ENCODE measurements around the gene NRXN2. TPM values are rescaled to one million over a fixed set of nuclear protein-coding genes. Genes with fewer than 3 reads are reported as not detected.

NRXN2 gene
- total and polyA plus RNA-seq, 4 donors: 0.17 to 2.8 (median 1.4) TPM

DNA sequence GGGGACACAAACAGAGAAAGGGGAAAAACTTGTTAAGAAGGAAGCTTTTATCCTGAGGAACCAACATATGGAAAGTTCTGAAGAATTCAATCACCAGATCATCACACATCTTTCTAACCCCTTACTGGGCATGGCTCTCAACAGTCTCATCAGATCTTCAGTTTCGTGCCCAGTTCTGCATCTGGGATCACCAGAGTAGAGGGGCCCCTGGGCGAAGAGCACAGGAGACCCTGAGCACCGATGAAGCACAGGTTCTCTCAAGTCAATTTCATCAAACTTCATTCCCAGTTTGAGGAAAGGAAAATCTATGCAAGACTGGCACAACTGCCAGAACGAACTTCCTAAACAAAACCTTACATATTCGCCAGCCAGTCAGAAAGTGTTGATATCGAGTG, 45.3 kb upstream of the NRXN2 start:
- Histone ChIP-seq H3K27me3 (ENCODE audit: control insufficient read depth in 4 of 4, insufficient read depth in 4 of 4, low read length in 3 of 4) (no peaks in the 10 kb centered on the region), H3K27ac (ENCODE audit: low read depth in 1 of 2, low read length in 2 of 2) (no peak overlapping the region), H3K9me3 (ENCODE audit: control insufficient read depth in 4 of 4, low read length in 3 of 4) (no peaks in the 10 kb centered on the region), H3K4me1 (ENCODE audit: control insufficient read depth in 4 of 4, insufficient read depth in 4 of 4, low read length in 3 of 4) (peaks cover 0 to 13% (median 2%) of the 10 kb centered on the region in 4 donors), H3K9ac (ENCODE audit: low read depth in 1 of 2, low read length in 2 of 2) (no peak overlapping the region), H3K4me3 (ENCODE audit: low read depth in 1 of 3, low read length in 3 of 3) (no peak overlapping the region), H3K36me3 (ENCODE audit: control insufficient read depth in 4 of 4, insufficient read depth in 3 of 4, low read depth in 1 of 4, low read length in 3 of 4) (peaks cover 41 to 95% (median 76%) of the 10 kb centered on the region in 4 donors)
- no peak for TF ChIP-seq EGR1 (IDR thresholded peaks at IDR 0.05; ENCODE audit: low read depth in 2 of 2)
- TF ChIP-seq, protein P1, sequence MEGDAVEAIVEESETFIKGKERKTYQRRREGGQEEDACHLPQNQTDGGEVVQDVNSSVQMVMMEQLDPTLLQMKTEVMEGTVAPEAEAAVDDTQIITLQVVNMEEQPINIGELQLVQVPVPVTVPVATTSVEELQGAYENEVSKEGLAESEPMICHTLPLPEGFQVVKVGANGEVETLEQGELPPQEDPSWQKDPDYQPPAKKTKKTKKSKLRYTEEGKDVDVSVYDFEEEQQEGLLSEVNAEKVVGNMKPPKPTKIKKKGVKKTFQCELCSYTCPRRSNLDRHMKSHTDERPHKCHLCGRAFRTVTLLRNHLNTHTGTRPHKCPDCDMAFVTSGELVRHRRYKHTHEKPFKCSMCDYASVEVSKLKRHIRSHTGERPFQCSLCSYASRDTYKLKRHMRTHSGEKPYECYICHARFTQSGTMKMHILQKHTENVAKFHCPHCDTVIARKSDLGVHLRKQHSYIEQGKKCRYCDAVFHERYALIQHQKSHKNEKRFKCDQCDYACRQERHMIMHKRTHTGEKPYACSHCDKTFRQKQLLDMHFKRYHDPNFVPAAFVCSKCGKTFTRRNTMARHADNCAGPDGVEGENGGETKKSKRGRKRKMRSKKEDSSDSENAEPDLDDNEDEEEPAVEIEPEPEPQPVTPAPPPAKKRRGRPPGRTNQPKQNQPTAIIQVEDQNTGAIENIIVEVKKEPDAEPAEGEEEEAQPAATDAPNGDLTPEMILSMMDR (IDR thresholded peaks at IDR 0.05; ENCODE audit: low read depth, low read length, missing input control): no peak
- TF ChIP-seq FOXA2 (IDR thresholded peaks at IDR 0.05): no peak
- no peak for TF ChIP-seq JUND (IDR thresholded peaks at IDR 0.05)
- TF ChIP-seq FOXA1 (IDR thresholded peaks at IDR 0.05): no peak
- no peak for TF ChIP-seq GABPA (IDR thresholded peaks at IDR 0.05 in 1 of 2, conservative IDR thresholded peaks at IDR 0.05 in 1 of 2)
- TF ChIP-seq YY1 (IDR thresholded peaks at IDR 0.05): no peak
- TF ChIP-seq, protein P2, sequence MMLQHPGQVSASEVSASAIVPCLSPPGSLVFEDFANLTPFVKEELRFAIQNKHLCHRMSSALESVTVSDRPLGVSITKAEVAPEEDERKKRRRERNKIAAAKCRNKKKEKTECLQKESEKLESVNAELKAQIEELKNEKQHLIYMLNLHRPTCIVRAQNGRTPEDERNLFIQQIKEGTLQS (IDR thresholded peaks at IDR 0.05): no peak
- no peak for TF ChIP-seq TAF1 (conservative IDR thresholded peaks at IDR 0.05)
- WGBS: 94% methylated on average over 6 of the region's 6 CpGs
- DNase-seq (ENCODE audit: low spot score): no peak

DNA sequence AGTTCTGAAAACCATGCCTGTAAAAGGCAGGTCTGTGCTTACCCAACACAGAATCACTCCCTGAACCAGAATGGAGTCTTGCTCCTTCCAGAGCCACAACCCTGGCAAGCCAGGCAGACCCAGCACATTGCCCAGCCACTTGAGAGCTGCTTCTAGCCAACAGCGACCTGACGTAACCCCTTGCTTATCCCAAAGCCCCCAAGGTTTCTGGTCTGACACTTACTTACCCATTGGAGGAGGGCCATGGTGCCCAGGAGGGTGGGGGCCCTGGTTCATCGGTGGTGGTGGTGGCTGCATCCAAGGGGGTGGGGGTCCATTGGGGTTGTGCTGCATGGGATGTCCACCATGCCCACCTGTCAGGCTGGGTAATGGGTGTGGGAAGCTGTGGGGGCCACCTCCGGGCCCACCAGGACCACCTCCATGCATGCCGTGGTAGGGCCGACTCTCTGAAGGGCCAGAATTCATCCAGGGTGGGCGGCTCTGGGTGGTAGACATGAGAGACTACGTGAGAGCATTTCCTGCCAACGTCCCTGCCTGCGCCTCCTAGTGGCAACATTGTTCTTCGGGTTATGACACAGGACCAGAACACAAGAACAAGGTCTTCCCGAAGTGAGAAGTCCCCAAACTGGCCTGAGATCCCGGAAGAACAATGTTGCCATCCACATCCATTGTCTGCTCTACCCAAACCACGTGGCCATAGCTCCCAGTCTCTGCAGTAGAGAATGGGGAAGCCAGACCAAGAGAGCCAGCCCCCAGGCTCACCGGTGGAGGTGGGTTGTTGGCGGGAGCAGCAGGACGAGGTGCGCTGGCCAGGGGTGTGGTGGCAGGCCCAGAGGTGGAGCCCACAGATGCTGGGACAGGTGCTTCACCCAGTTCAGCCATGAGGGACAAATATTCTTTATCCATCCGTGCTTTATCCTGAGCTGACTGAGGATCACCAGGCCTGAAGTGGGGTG, 44.6 kb upstream of the NRXN2 start:
- no peak overlapping the region for H3K4me3 ChIP-seq (ENCODE audit: low read depth in 1 of 3, low read length in 3 of 3)
- peaks cover 37 to 92% (median 72%) of the 10 kb centered on the region in 4 donors for H3K36me3 ChIP-seq (ENCODE audit: control insufficient read depth in 4 of 4, insufficient read depth in 3 of 4, low read depth in 1 of 4, low read length in 3 of 4)
- peaks cover 0 to 12% (median under 1%) of the 10 kb centered on the region in 4 donors for H3K4me1 ChIP-seq (ENCODE audit: control insufficient read depth in 4 of 4, insufficient read depth in 4 of 4, low read length in 3 of 4)
- H3K9ac ChIP-seq (ENCODE audit: low read depth in 1 of 2, low read length in 2 of 2): no peak overlapping the region
- H3K27ac ChIP-seq (ENCODE audit: low read depth in 1 of 2, low read length in 2 of 2): no peak overlapping the region
- H3K9me3 ChIP-seq (ENCODE audit: control insufficient read depth in 4 of 4, low read length in 3 of 4): no peaks in the 10 kb centered on the region
- 62% methylated on average over 19 of the region's 19 CpGs for WGBS
- TF ChIP-seq, protein P1 (IDR thresholded peaks at IDR 0.05; ENCODE audit: low read depth, low read length, missing input control): peak; percentile 59
- TF ChIP-seq, protein P2 (IDR thresholded peaks at IDR 0.05): no peak
- TF ChIP-seq RAD21 (IDR thresholded peaks at IDR 0.05): peak; percentile 38 to 59
- H3K27me3 ChIP-seq (ENCODE audit: control insufficient read depth in 4 of 4, insufficient read depth in 4 of 4, low read length in 3 of 4): no peaks in the 10 kb centered on the region
- DNase-seq (ENCODE audit: low spot score): peak; percentile 82

DNA sequence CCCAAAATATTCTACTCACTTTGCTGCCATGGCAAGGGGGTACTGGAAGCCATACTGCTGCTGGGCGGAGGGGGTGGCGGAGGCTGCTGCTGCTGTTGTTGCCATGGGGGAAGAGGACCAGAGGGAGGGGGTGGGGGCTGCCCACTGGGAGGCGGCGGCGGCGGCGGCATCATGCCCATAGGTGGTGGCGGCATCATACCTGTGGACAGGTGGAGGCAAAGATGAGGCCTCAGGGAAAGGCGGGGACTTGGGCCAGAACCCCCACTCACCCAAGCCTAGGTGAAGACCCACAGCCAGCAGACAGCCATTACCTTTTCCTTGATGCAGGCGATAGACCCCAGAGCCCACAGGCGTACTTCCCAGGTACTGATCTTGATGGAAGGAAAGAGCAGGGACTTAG, 43.9 kb upstream of the NRXN2 start:
- Histone ChIP-seq H3K9me3 (ENCODE audit: control insufficient read depth in 4 of 4, low read length in 3 of 4) (no peaks in the 10 kb centered on the region), H3K27ac (ENCODE audit: low read depth in 1 of 2, low read length in 2 of 2) (no peak overlapping the region), H3K4me3 (ENCODE audit: low read depth in 1 of 3, low read length in 3 of 3) (no peak overlapping the region), H3K36me3 (ENCODE audit: control insufficient read depth in 4 of 4, insufficient read depth in 3 of 4, low read depth in 1 of 4, low read length in 3 of 4) (peaks cover 37 to 89% (median 70%) of the 10 kb centered on the region in 4 donors), H3K27me3 (ENCODE audit: control insufficient read depth in 4 of 4, insufficient read depth in 4 of 4, low read length in 3 of 4) (no peaks in the 10 kb centered on the region), H3K9ac (ENCODE audit: low read depth in 1 of 2, low read length in 2 of 2) (no peak overlapping the region), H3K4me1 (ENCODE audit: control insufficient read depth in 4 of 4, insufficient read depth in 4 of 4, low read length in 3 of 4) (peaks cover 0 to 9% (median 0%) of the 10 kb centered on the region in 4 donors)
- DNase-seq (ENCODE audit: low spot score): no peak
- WGBS: 98% methylated on average over 11 of the region's 11 CpGs
- TF ChIP-seq GABPA (IDR thresholded peaks at IDR 0.05 in 1 of 2, conservative IDR thresholded peaks at IDR 0.05 in 1 of 2) (no peak), FOXA1 (IDR thresholded peaks at IDR 0.05) (no peak), FOXA2 (IDR thresholded peaks at IDR 0.05) (no peak), NR2F2 (IDR thresholded peaks at IDR 0.05) (no peak), SP1 (IDR thresholded peaks at IDR 0.05) (no peak), TAF1 (conservative IDR thresholded peaks at IDR 0.05) (no peak), YY1 (IDR thresholded peaks at IDR 0.05) (no peak)
- TF ChIP-seq, protein P1 (IDR thresholded peaks at IDR 0.05; ENCODE audit: low read depth, low read length, missing input control): no peak
- TF ChIP-seq, protein P3, sequence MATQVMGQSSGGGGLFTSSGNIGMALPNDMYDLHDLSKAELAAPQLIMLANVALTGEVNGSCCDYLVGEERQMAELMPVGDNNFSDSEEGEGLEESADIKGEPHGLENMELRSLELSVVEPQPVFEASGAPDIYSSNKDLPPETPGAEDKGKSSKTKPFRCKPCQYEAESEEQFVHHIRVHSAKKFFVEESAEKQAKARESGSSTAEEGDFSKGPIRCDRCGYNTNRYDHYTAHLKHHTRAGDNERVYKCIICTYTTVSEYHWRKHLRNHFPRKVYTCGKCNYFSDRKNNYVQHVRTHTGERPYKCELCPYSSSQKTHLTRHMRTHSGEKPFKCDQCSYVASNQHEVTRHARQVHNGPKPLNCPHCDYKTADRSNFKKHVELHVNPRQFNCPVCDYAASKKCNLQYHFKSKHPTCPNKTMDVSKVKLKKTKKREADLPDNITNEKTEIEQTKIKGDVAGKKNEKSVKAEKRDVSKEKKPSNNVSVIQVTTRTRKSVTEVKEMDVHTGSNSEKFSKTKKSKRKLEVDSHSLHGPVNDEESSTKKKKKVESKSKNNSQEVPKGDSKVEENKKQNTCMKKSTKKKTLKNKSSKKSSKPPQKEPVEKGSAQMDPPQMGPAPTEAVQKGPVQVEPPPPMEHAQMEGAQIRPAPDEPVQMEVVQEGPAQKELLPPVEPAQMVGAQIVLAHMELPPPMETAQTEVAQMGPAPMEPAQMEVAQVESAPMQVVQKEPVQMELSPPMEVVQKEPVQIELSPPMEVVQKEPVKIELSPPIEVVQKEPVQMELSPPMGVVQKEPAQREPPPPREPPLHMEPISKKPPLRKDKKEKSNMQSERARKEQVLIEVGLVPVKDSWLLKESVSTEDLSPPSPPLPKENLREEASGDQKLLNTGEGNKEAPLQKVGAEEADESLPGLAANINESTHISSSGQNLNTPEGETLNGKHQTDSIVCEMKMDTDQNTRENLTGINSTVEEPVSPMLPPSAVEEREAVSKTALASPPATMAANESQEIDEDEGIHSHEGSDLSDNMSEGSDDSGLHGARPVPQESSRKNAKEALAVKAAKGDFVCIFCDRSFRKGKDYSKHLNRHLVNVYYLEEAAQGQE (IDR thresholded peaks at IDR 0.05): no peak

All from liver (tissue), 9 donors.